Mononuclear cell (primary cell): ENCODE measurements around the gene HAAO. TPM values are rescaled to one million over a fixed set of nuclear protein-coding genes. Genes with fewer than 3 reads are reported as not detected.
"Not testable (repeated sequence)": the region's sequence is repeated elsewhere in the genome, so short reads cannot be mapped to it uniquely, and the experiment has no call there.

Experiments used
- H3K27me3 ChIP-seq: 2 replicates; pipeline ENCODE4 v1.6.0; 2011; ENCODE audit warnings: low read length, control low read depth; ENCODE audit not compliant: insufficient read depth
- H3K4me1 ChIP-seq: 2 replicates; pipeline ENCODE4 v1.5.1; 2011; ENCODE audit warnings: mild to moderate bottlenecking, low read length, control low read depth; ENCODE audit not compliant: insufficient read depth
- H3K4me3 ChIP-seq: 2 replicates; pipeline ENCODE4 v1.5.1; 2011; ENCODE audit warnings: mild to moderate bottlenecking, low read length, moderate library complexity
- H3K9me3 ChIP-seq: 2 replicates; pipeline ENCODE4 v1.5.1; 2011; ENCODE audit warnings: low read depth, mild to moderate bottlenecking, control low read depth, low read length
- total RNA-seq: library from RNA; depleted of rRNA; stranded (reverse); fragments of >200 nt; gene quantifications from one replicate; pipeline ENCODE4 v1.2.3, GENCODE V29; 2012

Gene HAAO
- total RNA-seq, 1 donor: 3.9 TPM

DNA sequence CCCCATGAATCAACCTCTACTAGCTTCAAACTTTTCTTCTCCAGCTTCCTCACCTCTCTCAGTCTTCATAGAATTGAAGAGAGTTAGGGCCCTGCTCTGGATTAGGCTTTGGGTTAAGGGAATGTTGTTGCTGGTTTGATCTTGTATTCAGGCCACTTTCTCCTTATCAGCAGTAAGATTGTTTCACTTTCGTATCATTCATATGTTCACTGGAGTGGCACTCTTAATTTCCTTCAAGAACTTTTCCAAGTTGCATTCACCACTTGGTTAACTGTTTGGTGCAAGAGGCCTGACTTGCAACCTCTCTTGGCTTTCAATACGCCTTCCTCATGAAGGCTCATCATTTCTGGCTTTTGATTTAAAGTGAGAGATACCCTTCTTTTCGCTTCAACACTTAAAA is 51.2 kb downstream of the HAAO start:
- no peaks in the 10 kb centered on the region for H3K4me1 ChIP-seq
- peaks cover under 1% of the 10 kb centered on the region for H3K9me3 ChIP-seq
- H3K4me3 ChIP-seq: no peak overlapping the region
- H3K27me3 ChIP-seq: no peaks in the 10 kb centered on the region

DNA sequence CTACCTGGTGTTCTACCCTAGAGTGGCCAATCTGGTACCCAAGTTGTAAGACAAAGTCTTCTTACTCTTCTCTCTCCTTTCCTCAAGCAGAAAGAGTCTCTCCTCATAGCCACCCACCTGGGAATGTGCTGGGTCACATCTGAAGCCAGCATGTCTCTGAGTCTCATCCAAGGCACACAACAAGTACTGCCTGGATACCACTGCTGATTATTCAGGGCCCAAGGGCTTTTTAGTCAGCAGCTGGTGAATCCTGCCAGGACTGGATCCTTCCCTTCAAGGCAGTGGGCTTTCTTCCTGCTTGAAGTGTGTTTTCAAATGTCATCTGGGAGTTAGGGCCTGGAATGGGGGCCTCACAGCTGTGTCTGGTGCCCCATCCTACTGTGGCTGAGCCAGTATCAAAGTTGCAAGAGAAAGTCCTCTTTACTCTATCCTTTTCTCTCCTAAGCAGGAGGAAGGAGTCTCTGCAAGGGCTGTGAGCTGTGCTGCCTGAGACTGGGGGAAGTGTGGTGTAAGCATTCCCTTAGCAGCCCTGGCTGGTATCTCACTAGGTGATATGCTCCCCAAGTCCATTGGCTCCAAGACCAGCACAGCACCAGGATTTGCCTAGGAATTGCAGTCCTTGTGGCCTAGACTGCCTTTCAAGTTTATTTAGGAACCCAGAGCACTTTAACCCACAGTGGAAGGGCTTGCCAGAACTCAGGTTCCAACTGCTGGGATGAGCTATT is 55.6 kb downstream of the HAAO start:
- H3K27me3 ChIP-seq: no peaks in the 10 kb centered on the region
- H3K4me1 ChIP-seq: no peaks in the 10 kb centered on the region
- peaks cover 20% of the 10 kb centered on the region for H3K9me3 ChIP-seq
- no peak overlapping the region for H3K4me3 ChIP-seq

DNA sequence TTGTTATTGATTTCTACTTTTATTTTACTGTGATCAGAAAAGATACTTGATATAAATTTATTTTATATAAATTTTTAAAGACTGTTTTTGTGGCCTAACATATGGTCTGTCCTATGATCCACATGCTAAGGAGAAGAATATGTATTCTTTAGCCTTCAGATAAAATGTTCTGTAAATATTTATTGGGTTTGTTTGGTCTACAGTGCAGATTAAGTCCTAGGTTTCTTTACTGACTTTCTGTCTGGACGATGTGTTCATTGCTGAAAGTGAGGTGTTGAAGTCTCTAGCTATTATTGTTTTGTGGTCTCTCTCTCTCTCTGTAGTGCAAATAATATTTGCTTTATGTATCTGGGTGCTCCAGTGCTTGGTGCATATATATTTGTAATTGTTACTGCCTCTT is 58.5 kb downstream of the HAAO start:
- H3K4me1 ChIP-seq: no peaks in the 10 kb centered on the region
- H3K9me3 ChIP-seq: peaks cover 27% of the 10 kb centered on the region
- H3K4me3 ChIP-seq: no peak overlapping the region
- no peaks in the 10 kb centered on the region for H3K27me3 ChIP-seq

DNA sequence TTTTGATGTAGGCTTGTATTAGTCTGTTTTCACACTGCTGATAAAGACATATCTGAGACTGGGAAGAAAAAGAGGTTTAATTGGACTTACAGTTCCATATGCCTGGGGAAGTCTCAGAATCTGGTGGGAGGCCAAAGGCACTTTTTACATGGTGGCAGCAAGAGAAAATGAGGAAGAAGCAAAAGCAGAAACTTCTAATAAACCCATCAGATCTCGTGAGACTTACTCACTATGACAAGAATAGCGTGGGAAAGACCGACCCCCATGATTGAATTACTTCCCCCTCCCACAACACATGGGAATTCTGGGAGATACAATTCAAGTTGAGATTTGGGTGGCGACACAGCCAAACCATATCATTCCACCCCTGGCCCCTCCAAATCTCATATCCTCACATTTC is 61.1 kb downstream of the HAAO start:
- H3K4me3 ChIP-seq, H3K27me3 ChIP-seq, H3K4me1 ChIP-seq: not testable (repeated sequence)
- peaks cover 27% of the 10 kb centered on the region for H3K9me3 ChIP-seq

GRCh38 chr2:42726680-42727079 is 65.7 kb downstream of the HAAO start:
- Histone ChIP-seq H3K4me3 (no peak overlapping the region), H3K9me3 (peaks cover 7% of the 10 kb centered on the region), H3K4me1 (peaks cover 22% of the 10 kb centered on the region), H3K27me3 (no peaks in the 10 kb centered on the region)

DNA sequence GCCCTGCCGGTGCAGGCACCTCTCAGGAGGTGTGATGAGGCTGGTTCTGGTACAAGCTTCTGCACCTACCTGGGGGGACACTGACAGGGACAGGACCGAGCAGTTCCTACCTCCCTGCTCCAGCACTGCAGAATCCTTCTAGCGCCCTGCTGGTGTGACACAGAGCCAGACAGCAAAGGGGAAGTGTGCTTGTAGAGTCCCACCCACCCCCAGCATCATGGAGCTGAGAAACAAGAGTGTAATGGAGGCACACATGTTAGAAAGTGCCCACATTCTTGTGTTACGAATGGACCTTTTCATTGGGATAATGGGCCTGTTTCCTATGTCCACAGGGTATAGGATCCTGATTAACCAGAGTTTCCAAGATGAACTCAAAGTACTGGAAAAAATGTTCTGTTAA is 66.7 kb downstream of the HAAO start:
- Histone ChIP-seq H3K4me3 (no peak overlapping the region), H3K4me1 (peaks cover 23% of the 10 kb centered on the region), H3K27me3 (no peaks in the 10 kb centered on the region), H3K9me3 (peaks cover 6% of the 10 kb centered on the region)

GRCh38 chr2:42724886-42725285 is 67.5 kb downstream of the HAAO start:
- Histone ChIP-seq H3K27me3 (no peaks in the 10 kb centered on the region), H3K9me3 (no peaks in the 10 kb centered on the region), H3K4me3 (no peak overlapping the region), H3K4me1 (peaks cover 23% of the 10 kb centered on the region)

DNA sequence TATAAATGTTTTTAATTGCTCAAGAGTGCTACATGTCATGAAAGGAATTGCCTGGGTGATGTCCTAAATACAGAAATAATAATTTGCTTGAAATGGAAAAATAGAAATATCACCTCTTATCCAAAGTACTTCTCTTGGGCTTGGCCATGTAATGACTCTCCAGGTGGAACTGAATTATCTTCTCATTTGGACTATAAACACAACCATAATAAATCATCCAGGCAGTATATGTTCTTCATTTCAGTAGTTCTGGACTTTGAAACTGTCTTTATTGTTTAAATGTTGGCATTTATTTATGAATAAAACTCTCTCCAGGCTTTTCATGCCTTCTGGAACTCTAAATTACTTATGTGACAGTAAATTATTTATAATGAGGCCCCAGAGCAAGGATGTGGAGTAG is 68.9 kb downstream of the HAAO start:
- Histone ChIP-seq H3K4me1 (peaks cover 23% of the 10 kb centered on the region), H3K9me3 (no peaks in the 10 kb centered on the region), H3K4me3 (no peak overlapping the region), H3K27me3 (no peaks in the 10 kb centered on the region)

DNA sequence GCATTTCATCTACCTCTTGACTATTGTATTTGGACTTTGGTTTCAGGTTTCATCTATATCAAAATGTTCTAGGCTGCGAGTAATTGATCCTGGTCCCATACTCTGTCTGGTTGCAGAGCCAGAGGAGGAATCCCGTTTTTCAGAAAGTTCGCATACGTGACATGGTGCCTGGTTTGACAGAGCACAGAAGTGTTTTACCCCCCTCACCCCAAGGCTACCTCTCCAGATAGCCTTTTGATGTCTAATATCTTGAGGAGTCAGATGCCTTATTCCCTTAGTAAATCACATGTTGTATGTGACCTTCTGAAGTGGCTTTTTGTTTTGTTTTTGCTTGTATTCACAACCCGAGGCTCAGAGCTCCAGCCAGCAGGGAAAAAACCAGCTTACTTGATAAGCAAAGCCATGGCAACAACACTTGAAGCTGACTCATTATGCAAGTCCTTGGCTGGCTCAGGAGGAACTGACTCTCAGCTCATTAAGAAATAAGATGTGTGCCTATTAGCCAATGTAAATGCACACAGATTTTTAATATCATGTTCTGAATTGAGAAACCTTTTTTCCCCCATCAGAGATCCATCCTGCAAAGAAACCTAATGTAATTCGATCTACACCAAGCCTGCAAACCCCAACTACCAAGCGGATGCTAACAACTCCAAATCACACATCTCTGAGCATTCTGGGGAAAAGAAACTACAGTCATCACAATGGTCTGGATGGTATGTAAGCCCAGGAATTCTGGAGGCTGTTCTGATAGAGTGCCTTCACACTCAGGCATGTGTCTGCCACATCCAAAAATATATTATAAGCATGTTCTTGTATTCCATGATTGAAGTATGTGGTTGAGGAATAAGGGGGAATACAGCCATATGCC is 69.8 kb downstream of the HAAO start:
- H3K27me3 ChIP-seq: no peaks in the 10 kb centered on the region
- H3K4me3 ChIP-seq: no peak overlapping the region
- peaks cover 23% of the 10 kb centered on the region for H3K4me1 ChIP-seq
- H3K9me3 ChIP-seq: no peaks in the 10 kb centered on the region

DNA sequence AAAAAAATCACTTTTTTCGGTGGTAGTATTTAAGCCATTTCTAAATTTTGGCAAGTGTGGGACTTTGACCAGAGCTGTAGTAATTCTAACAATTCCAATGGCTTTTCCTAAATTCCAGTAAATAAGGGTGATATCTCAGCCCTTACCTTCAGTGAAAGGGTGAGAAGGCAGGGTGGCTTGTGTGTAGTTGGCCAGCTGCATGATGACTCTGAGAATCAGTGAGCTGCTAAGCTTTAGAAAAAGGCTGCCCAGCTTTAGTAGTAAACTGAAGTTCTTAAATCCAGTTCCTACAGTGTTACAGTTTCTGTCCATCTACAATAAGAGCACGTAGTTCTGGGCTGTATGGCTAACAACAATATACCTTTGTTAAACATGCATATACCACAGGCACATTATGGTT is 70.5 kb downstream of the HAAO start:
- no peak overlapping the region for H3K4me3 ChIP-seq

More for the DNA sequence above, 70.5 kb downstream of the HAAO start:
- Histone ChIP-seq H3K9me3 (no peaks in the 10 kb centered on the region), H3K27me3 (no peaks in the 10 kb centered on the region), H3K4me1 (peaks cover 23% of the 10 kb centered on the region)

Other genes with a start within 250 kb of the HAAO start
- 13.4 TPM for gene MTA3, start 224.0 kb downstream of the HAAO start, total RNA-seq
- gene OXER1, start 28.4 kb downstream of the HAAO start, total RNA-seq: 0.63 TPM